Pons (tissue), 1 donor: ENCODE data around the gene RIOX2.

Experiments
- DNase-seq: peaks from one replicate; pipeline ENCODE4 v3.0.0-alpha.2; 2016; ENCODE audit warnings: low spot score

Gene RIOX2

DNA sequence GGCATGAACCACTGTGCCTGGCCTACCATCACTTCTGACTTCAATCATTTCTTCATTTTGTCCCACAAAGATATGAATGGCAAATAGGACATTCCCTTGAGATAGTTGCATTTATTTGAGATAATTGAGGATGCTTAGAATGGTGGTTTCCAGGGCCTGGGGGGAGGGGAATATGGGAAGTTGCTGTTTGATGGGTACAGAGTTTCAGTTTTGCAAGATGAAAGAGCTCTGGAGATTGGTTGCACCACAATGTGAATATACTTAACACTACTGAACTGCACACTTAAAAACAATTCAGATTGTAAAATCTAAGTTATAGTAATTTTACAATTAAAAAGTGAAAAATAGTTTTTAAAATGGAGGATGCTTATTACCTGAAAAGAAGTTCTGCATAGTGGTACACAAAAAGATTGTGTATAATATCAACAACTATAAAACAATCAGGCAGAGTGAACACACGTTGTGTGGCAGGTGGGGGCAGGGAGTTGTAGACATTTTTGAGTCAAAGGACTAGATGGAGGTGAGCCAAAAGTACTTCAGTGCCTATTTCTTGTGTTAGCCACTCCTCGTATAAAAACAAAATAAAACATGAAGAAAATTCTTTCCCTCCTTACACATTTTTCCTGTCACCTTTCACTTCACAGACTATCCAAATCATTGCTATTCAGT lies 18.5 kb upstream of the RIOX2 start:
- no peak for DNase-seq

DNA sequence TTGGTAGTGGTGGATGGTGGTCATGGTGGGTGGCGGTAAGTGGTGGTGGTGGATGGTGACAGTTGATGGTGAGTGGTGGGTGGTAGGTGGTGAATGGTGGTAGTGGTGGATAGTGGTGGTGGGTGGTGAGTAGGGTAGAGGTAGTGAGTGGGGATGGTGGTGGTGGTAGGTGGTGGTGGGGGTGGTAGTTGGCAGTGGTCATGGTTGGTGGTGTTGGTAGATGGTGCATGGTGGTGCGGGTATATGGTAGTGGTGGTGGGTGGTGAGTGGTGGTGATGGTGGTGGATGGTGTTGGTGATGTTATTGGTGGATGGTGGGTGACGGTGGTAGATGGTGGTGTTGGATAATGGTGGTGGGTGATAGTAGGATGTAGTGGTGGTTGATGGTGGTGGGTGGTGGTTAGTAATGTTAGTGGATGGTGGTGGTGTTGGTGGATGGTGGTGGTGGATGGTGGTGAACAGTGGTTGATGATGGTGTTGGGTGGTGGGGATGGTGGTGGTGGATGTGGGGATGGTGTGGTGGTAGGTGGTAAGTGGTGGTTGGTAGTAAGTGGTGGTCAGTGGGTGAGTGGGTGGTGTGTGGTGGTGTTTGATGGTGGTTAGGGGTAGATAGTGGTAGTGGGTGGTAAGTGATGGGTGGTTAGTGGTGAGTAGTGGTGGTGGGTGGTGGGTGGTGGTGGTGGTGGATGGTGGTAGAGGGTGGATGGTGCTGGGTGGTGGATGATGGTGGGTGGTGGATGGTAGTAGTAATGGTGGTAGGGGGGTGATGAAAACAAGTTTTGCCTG lies 16.7 kb upstream of the RIOX2 start:
- no peak for DNase-seq

- DNase-seq = no peak
Observed at GRCh38 chr3:97987306-97987705, 15.1 kb upstream of the RIOX2 start.

GRCh38 chr3:97983933-97984491 lies 11.8 kb upstream of the RIOX2 start:
- peak; percentile 72 for DNase-seq

- no peak for DNase-seq
Observed at GRCh38 chr3:97981886-97982285, 9.7 kb upstream of the RIOX2 start.

DNA sequence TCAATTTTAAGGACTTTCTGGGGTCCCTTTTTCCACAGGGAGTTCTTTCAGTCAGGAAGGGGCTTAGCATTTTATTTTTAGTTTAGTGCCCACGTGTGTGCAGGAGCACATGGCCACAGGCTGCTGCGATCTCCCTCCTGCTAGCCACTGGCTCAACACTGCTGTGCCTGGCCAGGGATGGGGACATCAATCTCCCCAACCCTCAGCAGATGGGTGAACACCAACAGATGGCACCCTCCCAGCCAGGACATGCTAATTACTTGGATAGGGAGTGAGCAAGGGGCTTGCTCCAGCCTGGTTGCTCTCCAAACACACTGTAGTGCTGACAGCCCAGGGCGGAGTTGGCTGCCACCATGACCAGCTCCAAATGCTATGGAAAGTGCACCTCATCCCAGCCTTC lies 7.4 kb upstream of the RIOX2 start:
- no peak for DNase-seq

DNA sequence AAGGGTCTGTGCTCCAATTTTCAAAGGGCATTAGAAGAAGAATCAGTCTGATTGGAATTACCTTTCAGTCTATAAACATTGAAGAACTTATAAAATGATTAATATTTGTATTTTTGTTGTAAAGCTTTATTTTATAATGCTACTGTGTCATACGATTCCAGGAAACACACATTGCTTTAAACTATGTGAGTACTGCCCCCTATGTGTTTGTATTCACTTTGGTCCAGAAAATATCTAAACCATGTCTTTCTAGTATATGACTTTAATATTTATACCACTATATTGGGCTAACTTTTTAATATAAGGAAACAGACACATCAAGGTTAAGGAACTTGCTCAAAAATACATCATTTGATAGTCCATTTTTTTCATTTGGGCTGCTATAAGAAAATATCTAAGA lies 3.2 kb upstream of the RIOX2 start:
- no peak for DNase-seq

- DNase-seq = no peak
Observed at GRCh38 chr3:97974996-97975395, 2.8 kb upstream of the RIOX2 start.

DNA sequence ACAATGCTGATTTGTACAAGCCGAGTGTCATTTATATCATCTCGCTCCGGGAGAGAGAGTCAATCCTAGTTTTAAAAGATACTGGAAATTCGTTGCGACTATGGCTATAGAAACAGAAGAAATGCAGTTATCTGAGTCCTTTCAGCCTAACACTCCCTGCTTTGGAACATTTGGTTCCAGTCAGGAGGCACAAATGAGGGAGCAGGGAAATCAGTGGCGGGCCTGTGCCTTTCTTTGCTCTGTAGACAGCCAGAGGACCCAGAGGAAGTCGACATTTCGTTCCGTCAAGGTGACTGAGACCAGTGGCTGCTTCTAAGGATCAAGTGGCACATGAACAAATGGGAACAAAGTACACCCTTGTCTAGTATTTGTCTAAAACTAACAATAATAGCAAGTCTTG lies 745 bp upstream of the RIOX2 start:
- no peak for DNase-seq

DNA sequence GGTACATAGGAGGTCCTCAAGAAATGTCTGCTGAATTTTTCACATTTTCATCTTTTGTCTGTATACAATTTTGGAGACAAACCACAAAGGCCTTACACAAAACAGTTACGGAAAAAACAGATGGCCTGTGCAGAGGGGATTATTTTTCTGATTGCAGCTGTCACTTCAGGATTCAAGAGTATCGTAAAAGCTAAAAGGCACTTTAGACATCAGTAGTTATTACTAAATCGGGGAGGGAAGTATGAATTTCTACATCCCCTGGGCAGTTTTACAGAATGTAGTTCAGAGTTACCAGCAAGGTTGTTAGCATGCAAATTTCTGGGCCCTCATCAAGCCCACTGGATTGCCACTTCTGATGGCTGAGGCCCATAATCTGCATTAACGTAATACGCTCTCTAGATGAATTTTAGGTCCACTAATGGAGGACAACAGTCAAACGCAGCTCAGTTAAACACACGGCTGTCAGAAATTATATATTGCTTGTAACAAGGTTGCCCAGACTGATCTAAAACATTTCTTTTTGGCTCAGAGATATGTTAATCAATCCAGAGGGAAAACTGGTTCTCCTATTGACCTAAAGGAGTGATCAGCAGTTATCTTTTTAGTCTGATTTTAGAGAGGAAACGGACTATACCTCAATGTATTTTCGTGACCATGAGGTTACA lies 1.1 kb downstream of the RIOX2 start:
- no peak for DNase-seq

DNA sequence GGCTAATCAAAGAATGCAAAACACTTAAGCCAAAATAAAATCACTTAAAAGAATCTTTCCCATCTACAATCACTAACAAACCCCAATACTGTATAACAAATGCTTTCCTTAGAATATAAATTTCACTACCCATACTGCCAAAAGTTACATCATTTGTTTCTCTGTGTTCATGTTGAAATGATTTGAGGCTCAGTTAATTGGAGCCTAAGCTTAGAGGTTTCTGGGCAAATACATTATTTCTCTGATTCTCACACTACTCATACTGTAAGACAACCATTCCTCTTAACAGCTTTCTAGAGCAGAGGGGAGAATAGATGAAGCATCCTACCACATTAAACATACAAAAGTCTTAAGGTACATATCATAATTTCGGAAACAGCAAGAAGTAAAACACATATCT lies 2.1 kb downstream of the RIOX2 start:
- no peak for DNase-seq

GRCh38 chr3:97969541-97969940 lies 2.7 kb downstream of the RIOX2 start:
- no peak for DNase-seq

DNA sequence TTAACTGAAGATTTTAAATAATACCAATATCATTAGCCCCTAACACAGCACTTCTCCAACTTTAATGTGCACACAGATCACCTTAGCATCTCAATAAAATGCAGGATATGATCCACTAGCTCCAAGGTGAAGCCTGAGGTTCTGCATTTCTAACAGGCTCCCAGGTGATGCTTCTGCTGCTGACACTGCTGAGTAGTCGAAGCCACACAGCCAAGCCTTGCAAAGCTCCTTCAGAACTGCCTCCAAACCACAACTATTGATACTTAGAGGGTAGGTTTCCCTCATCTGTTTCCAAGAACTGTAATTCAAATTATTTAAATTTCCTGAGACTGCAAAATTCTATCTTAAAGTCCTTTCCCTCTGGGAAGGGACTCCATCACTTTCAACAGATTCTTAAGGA lies 3.9 kb downstream of the RIOX2 start:
- no peak for DNase-seq

DNA sequence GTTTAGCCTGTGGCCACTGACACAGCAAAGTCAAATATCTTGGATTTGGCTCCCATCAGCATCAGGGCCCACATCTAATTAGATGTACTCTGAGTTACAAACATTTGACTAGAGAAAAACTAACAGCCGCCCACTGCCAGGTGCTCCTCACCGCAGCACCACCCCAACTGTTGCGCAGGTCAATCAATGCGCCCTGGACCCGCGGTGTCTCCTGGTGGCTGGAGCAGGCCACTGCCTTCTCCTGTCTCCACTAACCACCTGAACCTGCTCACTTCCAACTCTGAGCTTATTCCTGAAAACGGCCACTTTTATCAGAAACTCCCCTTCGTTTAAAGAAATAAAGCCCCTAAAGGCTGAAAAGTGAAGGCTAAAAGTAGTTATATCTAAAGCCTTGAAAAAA lies 4.3 kb downstream of the RIOX2 start:
- no peak for DNase-seq

GRCh38 chr3:97960993-97961766 lies 11.1 kb downstream of the RIOX2 start:
- no peak for DNase-seq

DNA sequence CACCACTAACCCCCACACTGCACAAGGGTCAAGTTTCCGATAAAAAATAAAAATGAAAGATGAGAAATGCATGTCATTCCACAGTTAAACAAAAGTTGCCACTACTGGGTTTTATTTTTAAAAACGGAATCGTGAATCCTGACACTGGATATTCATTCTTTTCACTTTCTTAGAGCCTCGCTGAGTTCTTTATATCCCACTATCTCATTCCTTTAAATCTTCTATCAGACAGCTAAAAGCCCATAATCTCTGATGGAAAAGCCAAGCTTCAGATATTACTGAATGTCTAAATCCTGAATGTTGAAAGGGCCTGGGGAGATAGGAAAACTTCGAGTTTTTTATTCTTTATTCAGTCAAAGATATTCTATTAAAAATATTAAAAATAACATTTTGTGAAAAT lies 11.7 kb downstream of the RIOX2 start:
- no peak for DNase-seq

DNA sequence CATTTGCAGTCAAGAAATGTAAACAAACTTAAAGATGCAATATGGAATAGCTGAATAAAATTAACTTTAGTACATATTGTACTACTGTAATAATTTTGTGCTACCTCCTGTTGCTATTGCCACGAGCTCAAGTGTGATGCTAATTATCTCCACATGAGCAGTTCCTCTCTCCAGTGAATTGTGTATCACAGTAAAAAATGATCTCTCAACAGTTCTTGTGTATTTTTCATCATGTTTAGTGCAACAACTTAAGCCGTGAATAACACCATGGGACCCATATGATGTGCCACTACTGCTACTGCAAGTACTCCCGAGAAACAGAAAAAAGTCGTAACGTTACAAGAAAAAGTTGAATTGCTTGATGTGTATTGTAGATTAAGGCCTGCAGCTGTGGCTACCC lies 12.4 kb downstream of the RIOX2 start:
- no peak for DNase-seq

- no peak for DNase-seq
Observed at GRCh38 chr3:97958796-97959195, 13.4 kb downstream of the RIOX2 start.

DNA sequence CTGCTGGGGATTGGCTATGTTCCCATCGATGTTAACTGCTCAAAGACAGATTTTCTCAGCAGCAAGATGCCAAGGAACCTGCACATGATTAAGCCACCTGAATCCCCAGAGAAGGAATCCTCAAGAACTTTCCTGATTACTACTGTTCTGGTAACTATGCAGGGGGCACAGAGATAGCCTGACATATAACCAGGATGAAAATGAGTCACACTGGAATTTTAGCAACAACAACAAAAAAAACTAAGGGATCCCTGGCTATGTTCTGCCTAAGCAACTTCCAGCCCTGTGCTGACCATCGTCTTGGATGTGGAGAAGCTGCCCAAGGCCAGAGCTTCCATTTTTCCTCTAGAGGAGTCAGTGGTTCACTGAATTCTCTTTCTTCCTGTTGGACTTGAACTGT lies 13.8 kb downstream of the RIOX2 start:
- DNase-seq = no peak

DNA sequence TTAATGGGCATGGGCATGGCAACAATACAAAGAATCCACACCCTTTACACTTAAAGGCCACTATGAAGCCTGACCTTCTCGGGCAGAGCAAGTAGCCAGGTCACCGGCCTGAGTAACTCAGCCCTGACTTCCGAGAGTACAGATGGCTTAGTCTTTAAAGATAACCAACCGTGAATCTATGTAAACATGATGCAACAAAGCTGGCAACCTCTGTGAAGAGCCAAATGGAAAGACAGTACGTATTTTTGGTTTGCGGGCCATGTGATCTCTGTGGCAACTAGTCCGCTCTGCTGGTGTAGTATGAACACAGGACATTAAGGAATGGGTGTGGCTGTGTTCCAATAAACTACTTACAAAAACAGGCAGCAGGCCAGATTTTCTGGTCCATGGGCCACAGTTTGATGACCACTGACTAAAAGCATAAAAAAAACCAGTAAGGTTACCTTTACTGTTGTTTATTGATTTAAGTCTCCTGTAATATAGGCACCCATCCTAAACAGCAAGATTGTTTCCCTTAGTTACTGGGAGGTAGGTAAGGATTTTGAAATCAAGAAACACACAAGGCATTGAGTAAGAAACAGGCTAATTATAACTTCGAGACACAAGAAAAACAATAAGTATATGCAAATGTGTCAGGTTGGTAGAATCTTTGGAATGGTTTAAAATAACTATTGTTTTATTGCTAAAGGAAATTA lies 14.5 kb downstream of the RIOX2 start:
- no peak for DNase-seq

DNA sequence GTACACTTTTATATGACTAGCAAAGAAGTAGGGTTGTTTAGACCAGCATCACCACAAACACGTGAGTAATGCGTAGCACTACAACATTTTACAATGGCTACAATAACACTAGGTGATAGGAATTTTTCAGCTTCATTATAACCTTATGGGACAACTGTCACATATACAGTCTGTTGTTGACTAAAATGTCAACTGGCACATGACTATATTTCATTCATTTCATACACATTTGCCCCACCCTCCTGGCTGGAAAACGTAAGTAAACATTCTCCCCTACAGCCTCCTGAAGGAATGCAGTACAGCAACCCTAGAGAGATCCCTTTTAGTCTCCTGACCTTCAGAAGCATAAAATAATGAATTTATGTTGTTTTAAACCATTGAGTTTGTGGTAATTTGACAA lies 16.2 kb downstream of the RIOX2 start:
- DNase-seq = no peak
